Mammary epithelial cell (primary cell): ENCODE results near the gene ITGAX.

Experiments used
- EZH2 ChIP-seq: IDR thresholded peaks from 2 replicates; pipeline ENCODE4 v1.6.1; 2012; ENCODE audit warnings: low read length, inconsistent platforms, borderline replicate concordance
- TF ChIP-seq, protein P1 (sequence below), 2 donors: IDR thresholded peaks in 1 of 2; conservative IDR thresholded peaks in 1 of 2; 2 replicates each; pipeline ENCODE4 v1.5.1; 2011 to 2012; ENCODE audit warnings: inconsistent platforms in 2 of 2, low read length in 2 of 2, mild to moderate bottlenecking in 2 of 2, control low read depth in 1 of 2, low read depth in 1 of 2; ENCODE audit not compliant: insufficient read depth in 1 of 2; ENCODE audit errors: extremely low read depth in 1 of 2

DNA sequence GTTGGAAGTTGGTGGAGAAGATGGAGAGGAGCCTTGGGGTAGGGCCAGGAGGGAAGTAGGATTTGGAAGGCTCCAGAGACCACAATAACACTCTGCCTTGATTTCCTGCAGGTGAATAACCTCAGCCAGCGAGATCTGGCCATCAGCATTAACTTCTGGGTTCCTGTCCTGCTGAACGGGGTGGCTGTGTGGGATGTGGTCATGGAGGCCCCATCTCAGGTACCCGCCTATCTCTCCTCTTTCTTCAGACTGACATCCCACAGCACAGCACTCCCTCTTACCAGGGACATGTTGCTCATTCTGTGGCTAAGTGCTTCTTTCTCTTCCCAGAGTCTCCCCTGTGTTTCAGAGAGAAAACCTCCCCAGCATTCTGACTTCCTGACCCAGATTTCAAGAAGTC, 68.3 kb downstream of the ITGAX start:
- TF ChIP-seq, protein P1, sequence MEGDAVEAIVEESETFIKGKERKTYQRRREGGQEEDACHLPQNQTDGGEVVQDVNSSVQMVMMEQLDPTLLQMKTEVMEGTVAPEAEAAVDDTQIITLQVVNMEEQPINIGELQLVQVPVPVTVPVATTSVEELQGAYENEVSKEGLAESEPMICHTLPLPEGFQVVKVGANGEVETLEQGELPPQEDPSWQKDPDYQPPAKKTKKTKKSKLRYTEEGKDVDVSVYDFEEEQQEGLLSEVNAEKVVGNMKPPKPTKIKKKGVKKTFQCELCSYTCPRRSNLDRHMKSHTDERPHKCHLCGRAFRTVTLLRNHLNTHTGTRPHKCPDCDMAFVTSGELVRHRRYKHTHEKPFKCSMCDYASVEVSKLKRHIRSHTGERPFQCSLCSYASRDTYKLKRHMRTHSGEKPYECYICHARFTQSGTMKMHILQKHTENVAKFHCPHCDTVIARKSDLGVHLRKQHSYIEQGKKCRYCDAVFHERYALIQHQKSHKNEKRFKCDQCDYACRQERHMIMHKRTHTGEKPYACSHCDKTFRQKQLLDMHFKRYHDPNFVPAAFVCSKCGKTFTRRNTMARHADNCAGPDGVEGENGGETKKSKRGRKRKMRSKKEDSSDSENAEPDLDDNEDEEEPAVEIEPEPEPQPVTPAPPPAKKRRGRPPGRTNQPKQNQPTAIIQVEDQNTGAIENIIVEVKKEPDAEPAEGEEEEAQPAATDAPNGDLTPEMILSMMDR (conservative IDR thresholded peaks at IDR 0.05 in 1 of 2, IDR thresholded peaks at IDR 0.05 in 1 of 2; ENCODE audit: extremely low read depth in 1 of 2, insufficient read depth in 1 of 2, low read depth in 1 of 2, low read length in 2 of 2): no peak
- TF ChIP-seq EZH2: no peak
